Measurements from ENCODE around the gene MYB. TPM values are rescaled to one million over a fixed set of nuclear protein-coding genes. Genes with fewer than 3 reads are reported as not detected.

Gene MYB
- total and polyA plus RNA-seq, 2 of the 8 experiments (the other 6 are each of a cell fraction or from before 2014, with no cell fraction given), result 4.0 to 7.6 TPM

DNA sequence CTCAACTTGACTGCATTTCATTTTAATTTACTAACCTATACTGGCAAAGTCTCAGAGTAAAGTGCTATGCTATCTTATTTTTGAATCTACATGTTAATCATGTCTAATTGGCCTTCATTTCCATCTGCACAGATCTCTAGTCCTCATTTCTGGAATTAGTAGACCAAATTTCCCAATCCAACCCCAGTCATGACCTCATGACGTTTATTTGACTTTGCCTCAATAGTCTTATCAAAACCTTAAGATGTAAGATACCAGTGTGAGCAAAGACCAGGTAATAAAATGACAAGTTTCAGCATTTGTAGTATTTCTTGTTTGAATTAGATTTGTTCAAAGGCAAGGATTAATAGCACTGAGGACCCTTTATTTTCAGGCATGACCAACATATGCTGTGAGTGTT lies 43.3 kb upstream of the MYB start:
- H2BK12ac ChIP-seq (ENCODE audit: low read depth, low read length), result no peak overlapping the region
- no peak overlapping the region for H3K4me2 ChIP-seq (ENCODE audit: insufficient read depth in 1 of 2, low read depth in 2 of 2, low read length in 2 of 2)
- no peaks in the 10 kb centered on the region for H3K27me3 ChIP-seq (replicated peaks in 1 of 4; ENCODE audit: control insufficient read depth in 3 of 4, extremely low read depth in 1 of 4, insufficient read depth in 3 of 4, low read length in 3 of 4)
- CTCF ChIA-PET (ENCODE audit: partially characterized antibody), result interaction anchor here (0.5 to 2.3 kb wide), 4 partner anchors 25 to 282 kb away, joined by 3 to 9 read pairs (median 3); no protein-coding TSS in a partner anchor
- no peak for TF ChIP-seq CREB1 (IDR thresholded peaks at IDR 0.05)
- TF ChIP-seq JUND (IDR thresholded peaks at IDR 0.05; ENCODE audit: low read length), result no peak
- no peak for TF ChIP-seq CBX5 (IDR thresholded peaks at IDR 0.05; ENCODE audit: low read depth, low read length)
- no peak for TF ChIP-seq EGR1 (IDR thresholded peaks at IDR 0.05; ENCODE audit: borderline replicate concordance, low read depth, low read length)
- TF ChIP-seq CBX8 (IDR thresholded peaks at IDR 0.05; ENCODE audit: borderline replicate concordance, low read depth, low read length), result no peak
- TF ChIP-seq, protein P1, sequence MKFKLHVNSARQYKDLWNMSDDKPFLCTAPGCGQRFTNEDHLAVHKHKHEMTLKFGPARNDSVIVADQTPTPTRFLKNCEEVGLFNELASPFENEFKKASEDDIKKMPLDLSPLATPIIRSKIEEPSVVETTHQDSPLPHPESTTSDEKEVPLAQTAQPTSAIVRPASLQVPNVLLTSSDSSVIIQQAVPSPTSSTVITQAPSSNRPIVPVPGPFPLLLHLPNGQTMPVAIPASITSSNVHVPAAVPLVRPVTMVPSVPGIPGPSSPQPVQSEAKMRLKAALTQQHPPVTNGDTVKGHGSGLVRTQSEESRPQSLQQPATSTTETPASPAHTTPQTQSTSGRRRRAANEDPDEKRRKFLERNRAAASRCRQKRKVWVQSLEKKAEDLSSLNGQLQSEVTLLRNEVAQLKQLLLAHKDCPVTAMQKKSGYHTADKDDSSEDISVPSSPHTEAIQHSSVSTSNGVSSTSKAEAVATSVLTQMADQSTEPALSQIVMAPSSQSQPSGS (IDR thresholded peaks at IDR 0.05; ENCODE audit: low read length), result no peak
- TF ChIP-seq, protein P2, sequence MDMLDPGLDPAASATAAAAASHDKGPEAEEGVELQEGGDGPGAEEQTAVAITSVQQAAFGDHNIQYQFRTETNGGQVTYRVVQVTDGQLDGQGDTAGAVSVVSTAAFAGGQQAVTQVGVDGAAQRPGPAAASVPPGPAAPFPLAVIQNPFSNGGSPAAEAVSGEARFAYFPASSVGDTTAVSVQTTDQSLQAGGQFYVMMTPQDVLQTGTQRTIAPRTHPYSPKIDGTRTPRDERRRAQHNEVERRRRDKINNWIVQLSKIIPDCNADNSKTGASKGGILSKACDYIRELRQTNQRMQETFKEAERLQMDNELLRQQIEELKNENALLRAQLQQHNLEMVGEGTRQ (IDR thresholded peaks at IDR 0.05; ENCODE audit: low read length), result no peak
- no peaks in the 10 kb centered on the region for H3K9me3 ChIP-seq (ENCODE audit: insufficient read depth in 2 of 2, low read depth in 1 of 2, low read length in 1 of 2)
- H2BK120ac ChIP-seq (replicated peaks; ENCODE audit: low read depth, low read length), result no peak overlapping the region
- H2AK5ac ChIP-seq (ENCODE audit: low read depth, low read length), result no peak overlapping the region
- no peak overlapping the region for H4K8ac ChIP-seq (ENCODE audit: extremely low read depth, insufficient read depth, low read length)
- POLR2A ChIA-PET (ENCODE audit: partially characterized antibody), result interaction anchor here (0.7 kb wide), 1 partner anchor 138 kb away, joined by 3 read pairs; no protein-coding TSS in a partner anchor
- no peak overlapping the region for H2AFZ ChIP-seq (ENCODE audit: low read length)
- DNase-seq (ENCODE audit: low read depth in 1 of 2, low spot score in 2 of 2) (no peak), FAIRE-seq (no peak)
- H3K9ac ChIP-seq (replicated peaks in 1 of 4; ENCODE audit: extremely low read depth in 1 of 4, low read depth in 3 of 4, low read length in 3 of 4), result no peak overlapping the region
- H2BK15ac ChIP-seq (ENCODE audit: low read length), result no peak overlapping the region
- no peak overlapping the region for H3K4me3 ChIP-seq (ENCODE audit: extremely low read depth in 1 of 4, insufficient read depth in 2 of 4, low read depth in 3 of 4, low read length in 4 of 4)
- H2BK20ac ChIP-seq (ENCODE audit: low read length), result no peak overlapping the region
- H3K27ac ChIP-seq (ENCODE audit: low read depth, low read length), result no peak overlapping the region
- 78% methylated on average over 1 of the region's 1 CpG; no CpG with 5 or more reads in 1 of the 2 experiments for WGBS, 2 experiments (ENCODE audit: extremely low coverage in 1 of 2, insufficient coverage in 1 of 2, insufficient read length in 1 of 2, insufficient replicate concordance in 2 of 2, low coverage in 1 of 2, low lambda C conversion rate in 2 of 2, missing lambda C conversion rate in 1 of 2)
- H3K79me2 ChIP-seq (ENCODE audit: control insufficient read depth in 1 of 2, insufficient read depth in 2 of 2, low read length in 2 of 2), result no peaks in the 10 kb centered on the region
- H3K14ac ChIP-seq (ENCODE audit: insufficient read length), result no peak overlapping the region
- no peaks in the 10 kb centered on the region for H3K36me3 ChIP-seq (ENCODE audit: control insufficient read depth in 2 of 4, insufficient read depth in 4 of 4, low read length in 3 of 4)
- no peak overlapping the region for H3K56ac ChIP-seq (replicated peaks; ENCODE audit: insufficient read length, low read depth, low read length)
- no peak overlapping the region for H2BK5ac ChIP-seq (ENCODE audit: low read depth, low read length)
- H3K18ac ChIP-seq (ENCODE audit: extremely low read depth, low read length), result no peak overlapping the region
- no peaks in the 10 kb centered on the region for H3K23me2 ChIP-seq (ENCODE audit: low read depth, low read length)
- no peak overlapping the region for H4K91ac ChIP-seq (replicated peaks; ENCODE audit: insufficient read length, low read length)
- no peaks in the 10 kb centered on the region for H4K20me1 ChIP-seq (replicated peaks in 1 of 2; ENCODE audit: control insufficient read depth in 1 of 2, insufficient read depth in 2 of 2, low read length in 2 of 2)
- H3K4me1 ChIP-seq (replicated peaks in 1 of 4; ENCODE audit: control insufficient read depth in 3 of 4, insufficient read depth in 4 of 4, low read length in 3 of 4), result no peaks in the 10 kb centered on the region
- no peaks in the 10 kb centered on the region for H3K79me1 ChIP-seq (ENCODE audit: low read depth, low read length)
- H4K5ac ChIP-seq (ENCODE audit: insufficient read length, low read depth, low read length), result no peak overlapping the region
- no peak overlapping the region for H3K4ac ChIP-seq (replicated peaks; ENCODE audit: insufficient read length, low read depth, low read length)
- H3K23ac ChIP-seq (ENCODE audit: insufficient read length), result no peak overlapping the region

All from H1 (cell line).